Astrocyte (in vitro differentiated cells and primary cell): Measurements from ENCODE around the gene TRRAP. TPM values are rescaled to one million over a fixed set of nuclear protein-coding genes. Genes with fewer than 3 reads are reported as not detected.

Experiments
- microRNA-seq: library from miRNA; unstranded; fragments of <30 nt; microRNA quantifications from one replicate; pipeline ENCODE4 v1.2.0, GENCODE V29; 2020
- total RNA-seq: library from RNA; stranded (reverse); gene quantifications from 2 replicates; pipeline ENCODE4 v1.2.1, GENCODE V29; 2021

TRRAP gene
- total RNA-seq, 1 donor from 2014 or later = 33.5 TPM

Small RNA genes lying within 50 kb of the gene (microRNA-seq; reads per million reads assigned to microRNA genes)
- 7.9 reads per million, percentile 30 among the genes with 10 or more reads in this experiment for gene MIR3609

Other genes with a start within 250 kb of the TRRAP start
- gene TMEM130, start 8.5 kb upstream of the TRRAP start, total RNA-seq = 8.9 and 12.4 TPM in 2 replicates